ENCODE measurements around the gene EDAR.

DNA sequence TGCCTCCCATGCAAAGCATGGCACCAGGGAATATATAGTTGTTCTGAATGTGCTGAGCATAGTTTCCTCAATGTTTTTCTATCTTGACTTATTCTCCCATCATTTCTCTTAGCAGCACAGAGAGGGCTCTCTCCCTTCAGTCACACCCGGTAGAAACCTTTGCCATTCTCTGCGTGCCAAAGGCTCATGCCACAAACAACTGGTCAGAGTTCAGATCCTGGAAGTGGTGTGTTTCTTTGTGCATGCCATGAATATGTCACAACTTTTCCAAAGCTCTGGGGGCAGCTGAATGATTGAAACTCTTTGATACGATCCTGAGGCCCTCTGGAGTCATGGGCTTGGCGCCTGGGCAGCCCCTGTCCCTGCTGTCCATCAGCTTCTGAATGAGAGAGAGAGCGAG is 28.0 kb upstream of the EDAR start:
- TF ChIP-seq, protein P1, sequence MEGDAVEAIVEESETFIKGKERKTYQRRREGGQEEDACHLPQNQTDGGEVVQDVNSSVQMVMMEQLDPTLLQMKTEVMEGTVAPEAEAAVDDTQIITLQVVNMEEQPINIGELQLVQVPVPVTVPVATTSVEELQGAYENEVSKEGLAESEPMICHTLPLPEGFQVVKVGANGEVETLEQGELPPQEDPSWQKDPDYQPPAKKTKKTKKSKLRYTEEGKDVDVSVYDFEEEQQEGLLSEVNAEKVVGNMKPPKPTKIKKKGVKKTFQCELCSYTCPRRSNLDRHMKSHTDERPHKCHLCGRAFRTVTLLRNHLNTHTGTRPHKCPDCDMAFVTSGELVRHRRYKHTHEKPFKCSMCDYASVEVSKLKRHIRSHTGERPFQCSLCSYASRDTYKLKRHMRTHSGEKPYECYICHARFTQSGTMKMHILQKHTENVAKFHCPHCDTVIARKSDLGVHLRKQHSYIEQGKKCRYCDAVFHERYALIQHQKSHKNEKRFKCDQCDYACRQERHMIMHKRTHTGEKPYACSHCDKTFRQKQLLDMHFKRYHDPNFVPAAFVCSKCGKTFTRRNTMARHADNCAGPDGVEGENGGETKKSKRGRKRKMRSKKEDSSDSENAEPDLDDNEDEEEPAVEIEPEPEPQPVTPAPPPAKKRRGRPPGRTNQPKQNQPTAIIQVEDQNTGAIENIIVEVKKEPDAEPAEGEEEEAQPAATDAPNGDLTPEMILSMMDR (IDR thresholded peaks at IDR 0.05): no peak
- no peak for TF ChIP-seq EP300 (IDR thresholded peaks at IDR 0.05)
- TF ChIP-seq POLR2AphosphoS5 (IDR thresholded peaks at IDR 0.05): no peak
- no peak for TF ChIP-seq POLR2A (IDR thresholded peaks at IDR 0.05)

All from stomach (tissue), 4 donors.